HepG2 (cell line): ENCODE measurements around the gene CNTN5. TPM values are rescaled to one million over a fixed set of nuclear protein-coding genes. Genes with fewer than 3 reads are reported as not detected.

Experiments
- ATAC-seq: fragments of 200-7000 bp; cut with Tn5 transposase; 3 replicates; pipeline ENCODE4 v1.9.1; 2020; ENCODE audit warnings: mild to moderate bottlenecking, moderate library complexity
- BruUV-seq: library from RNA; stranded (reverse); fragments of 400-500 nt; replicated peaks from 2 replicates; lab custom pipeline; 2021; lab: Mats Ljungman, UMichigan
- CTCF ChIA-PET: fragments of 300-600 bp; formaldehyde crosslinking; extraction: SDS; loops from one replicate; lab custom pipeline; 2021; ENCODE audit warnings: low total read pairs, inconsistent platforms, low intra/inter-chr PET ratio; lab: Yijun Ruan, JAX
- POLR2A ChIA-PET: fragments of 350-600 bp; sonication (Branson Sonifier 250); formaldehyde crosslinking; loops from one replicate; lab custom pipeline; 2020; ENCODE audit warnings: antibody characterized with exemption, inconsistent platforms; lab: Yijun Ruan, JAX
- DNase-seq: peaks from one replicate; pipeline ENCODE4 v3.0.0-alpha.2; 2015; ENCODE audit warnings: low spot score
- FAIRE-seq: peaks from 3 replicates; lab custom pipeline; 2011; peaks lifted over from hg19 to GRCh38; lab: Jason Lieb, UNC
- H2AFZ ChIP-seq: one replicate; pipeline ENCODE4 v1.6.1; 2011; ENCODE audit warnings: low read length, inconsistent platforms
- H3K27ac ChIP-seq: fragments of 300-600 bp; 3 replicates; pipeline ENCODE4 v1.8.0; 2011; ENCODE audit warnings: mixed run types, mild to moderate bottlenecking, mixed read lengths, low read length, inconsistent platforms; ENCODE audit not compliant: insufficient read depth; ENCODE audit errors: extremely low read length
- H3K27me3 ChIP-seq, 2 experiments: fragments of 200-600 bp in 1 of 2; 2 replicates in 1 of 2; 3 replicates in 1 of 2; pipeline versions ENCODE4 v1.6.0 to v1.8.0; 2011; ENCODE audit warnings: low read length in 2 of 2, mild to moderate bottlenecking in 2 of 2, moderate library complexity in 2 of 2, inconsistent platforms in 1 of 2; ENCODE audit not compliant: insufficient read depth in 2 of 2, control insufficient read depth in 1 of 2
- H3K36me3 ChIP-seq, 2 experiments: fragments of 200-600 bp in 1 of 2; replicated peaks in 1 of 2; 2 replicates in 1 of 2; 3 replicates in 1 of 2; pipeline versions ENCODE4 v1.5.1 to v1.8.0; 2011; ENCODE audit warnings: low read length in 2 of 2, inconsistent platforms in 1 of 2; ENCODE audit not compliant: insufficient read depth in 2 of 2, control insufficient read depth in 1 of 2
- H3K4me1 ChIP-seq: 2 replicates; pipeline ENCODE4 v1.5.1; 2012; ENCODE audit warnings: low read length, inconsistent platforms; ENCODE audit not compliant: insufficient read depth
- H3K4me2 ChIP-seq: 2 replicates; pipeline ENCODE4 v1.6.0; 2011; ENCODE audit warnings: low read depth, low read length, inconsistent platforms
- H3K4me3 ChIP-seq, 3 experiments: fragments of 200-600 bp in 1 of 3; sonication (generic), shearing (Covaris generic) in 1 of 3; replicated peaks in 1 of 3; 2 replicates each; pipeline ENCODE4 v1.5.1; 2011 to 2016; ENCODE audit warnings: low read length in 3 of 3, inconsistent platforms in 2 of 3, low read depth in 2 of 3, mild to moderate bottlenecking in 2 of 3, control low read depth in 1 of 3, mixed read lengths in 1 of 3; ENCODE audit not compliant: insufficient read depth in 1 of 3
- H3K79me2 ChIP-seq: one replicate; pipeline ENCODE4 v1.6.1; 2011; ENCODE audit warnings: low read length, inconsistent platforms; ENCODE audit not compliant: insufficient read depth
- H3K9ac ChIP-seq: 2 replicates; pipeline ENCODE4 v1.6.0; 2011; ENCODE audit warnings: mild to moderate bottlenecking, low read depth, low read length, inconsistent platforms; ENCODE audit not compliant: insufficient read depth
- H3K9me3 ChIP-seq: 2 replicates; pipeline ENCODE4 v1.5.1; 2012; ENCODE audit warnings: mild to moderate bottlenecking, low read length
- H4K20me1 ChIP-seq: 2 replicates; pipeline ENCODE4 v1.6.0; 2011; ENCODE audit warnings: inconsistent platforms, mild to moderate bottlenecking, low read length, moderate library complexity; ENCODE audit not compliant: insufficient read depth
- DMAP1 ChIP-seq: IDR thresholded peaks from 2 replicates; pipeline ENCODE4 v1.6.1; 2016
- GTF2F1 ChIP-seq: fragments of 150-350 bp; IDR thresholded peaks from 2 replicates; pipeline ENCODE4 v1.6.1; 2014; ENCODE audit warnings: low read length
- NFIC ChIP-seq: IDR thresholded peaks from 2 replicates; pipeline ENCODE4 v1.6.1; 2012; ENCODE audit warnings: mild to moderate bottlenecking, low read length, inconsistent platforms
- ZNF616 ChIP-seq: sonication (generic); formaldehyde crosslinking; IDR thresholded peaks from 2 replicates; pipeline ENCODE4 v1.5.0; 2020; ENCODE audit warnings: low read depth, mild to moderate bottlenecking, missing genetic modification reagents
- WGBS: methylation state at CpG from one replicate; pipeline ENCODE4 v1.1.6; 2017; ENCODE audit warnings: low lambda C conversion rate; 5-methylcytosine and 5-hydroxymethylcytosine counted together
- in situ Hi-C: cut with HindIII; loops from 2 replicates; pipeline ENCODE4 v1.10.0; 2017; ENCODE audit warnings: low pct_unique_long_range_greater_than_20kb; ENCODE audit not compliant: extremely low pct_ligation_motif_present
- intact Hi-C: fragments of 100-400 bp; cut with micrococcal nuclease; formaldehyde crosslinking; loops from one replicate; pipeline ENCODE4 v1.10.0; 2022; ENCODE audit not compliant: unreplicated experiment
- polyA plus RNA-seq, 8 experiments: library from polyadenylated mRNA; depleted of rRNA in 3 of 8; stranded (reverse) in 7 of 8; unstranded in 1 of 8; fragments of >200 nt; fragmentation: Illumina TruSeq in 4 of 8; extraction: Trizol in 4 of 8; gene quantifications; 2 replicates each; pipeline versions ENCODE4 v1.2.1 to v1.2.3, GENCODE V29; 2011 to 2016; ENCODE audit warnings: low read depth in 4 of 8, missing spikeins in 1 of 8, mixed read lengths in 1 of 8; ENCODE audit not compliant: insufficient read depth in 1 of 8
- total RNA-seq, 5 experiments: library from RNA; depleted of rRNA; stranded (reverse); fragments of >200 nt; fragmentation: Illumina TruSeq; extraction: Trizol; gene quantifications; 2 replicates each; pipeline ENCODE4 v1.2.3, GENCODE V29; 2016; ENCODE audit warnings: low read depth in 1 of 5
- TF ChIP-seq, protein P1 (sequence below): sonication (generic); formaldehyde crosslinking; IDR thresholded peaks from 2 replicates; pipeline ENCODE4; 2020; ENCODE audit warnings: missing genetic modification reagents, mild to moderate bottlenecking, borderline replicate concordance
- TF ChIP-seq, protein P2 (sequence below): sonication (generic); formaldehyde crosslinking; IDR thresholded peaks from 2 replicates; pipeline ENCODE4 v1.4.0; 2020; ENCODE audit warnings: low read depth, mild to moderate bottlenecking, missing genetic modification reagents

The CNTN5 gene
- total and polyA plus RNA-seq, 2 of the 13 experiments (the other 11 are each of a cell fraction or from before 2014, with no cell fraction given), result not detected

DNA sequence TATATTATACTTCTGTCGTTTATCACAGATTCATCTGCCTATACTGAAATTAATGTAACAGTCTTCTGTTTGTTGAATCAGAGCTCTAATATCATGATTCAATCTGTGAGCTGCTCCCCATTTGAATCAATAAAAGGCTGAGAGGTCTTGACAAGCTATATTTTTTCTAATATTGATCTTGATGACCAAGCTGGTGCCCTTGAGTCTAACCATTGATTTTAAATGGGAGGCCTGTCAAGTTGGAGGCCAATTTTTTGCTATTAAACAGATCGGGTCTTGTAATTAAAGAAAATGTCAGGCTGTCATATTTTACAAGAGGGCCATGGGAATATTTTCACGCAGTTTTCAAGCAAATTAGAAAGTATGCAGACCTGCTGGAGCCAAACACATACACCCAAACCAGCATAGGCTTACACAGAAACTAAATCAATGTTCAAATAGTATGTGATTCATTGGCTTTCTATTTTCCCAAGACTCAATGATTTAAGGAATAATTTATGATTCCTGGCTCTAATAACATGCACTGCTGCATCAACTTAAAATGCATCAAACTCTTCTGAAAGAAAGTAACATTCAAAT, 286.9 kb downstream of the CNTN5 start:
- POLR2A ChIA-PET, result no interaction called here
- Histone ChIP-seq H3K4me3 (no peak overlapping the region), H3K79me2 (no peaks in the 10 kb centered on the region), H3K27ac (no peak overlapping the region), H3K9me3 (no peaks in the 10 kb centered on the region)
- FAIRE-seq (no peak), ATAC-seq (no peak)
- TF ChIP-seq NFIC (no peak), GTF2F1 (no peak), ZNF616 (no peak), DMAP1 (no peak)
- TF ChIP-seq, protein P1, sequence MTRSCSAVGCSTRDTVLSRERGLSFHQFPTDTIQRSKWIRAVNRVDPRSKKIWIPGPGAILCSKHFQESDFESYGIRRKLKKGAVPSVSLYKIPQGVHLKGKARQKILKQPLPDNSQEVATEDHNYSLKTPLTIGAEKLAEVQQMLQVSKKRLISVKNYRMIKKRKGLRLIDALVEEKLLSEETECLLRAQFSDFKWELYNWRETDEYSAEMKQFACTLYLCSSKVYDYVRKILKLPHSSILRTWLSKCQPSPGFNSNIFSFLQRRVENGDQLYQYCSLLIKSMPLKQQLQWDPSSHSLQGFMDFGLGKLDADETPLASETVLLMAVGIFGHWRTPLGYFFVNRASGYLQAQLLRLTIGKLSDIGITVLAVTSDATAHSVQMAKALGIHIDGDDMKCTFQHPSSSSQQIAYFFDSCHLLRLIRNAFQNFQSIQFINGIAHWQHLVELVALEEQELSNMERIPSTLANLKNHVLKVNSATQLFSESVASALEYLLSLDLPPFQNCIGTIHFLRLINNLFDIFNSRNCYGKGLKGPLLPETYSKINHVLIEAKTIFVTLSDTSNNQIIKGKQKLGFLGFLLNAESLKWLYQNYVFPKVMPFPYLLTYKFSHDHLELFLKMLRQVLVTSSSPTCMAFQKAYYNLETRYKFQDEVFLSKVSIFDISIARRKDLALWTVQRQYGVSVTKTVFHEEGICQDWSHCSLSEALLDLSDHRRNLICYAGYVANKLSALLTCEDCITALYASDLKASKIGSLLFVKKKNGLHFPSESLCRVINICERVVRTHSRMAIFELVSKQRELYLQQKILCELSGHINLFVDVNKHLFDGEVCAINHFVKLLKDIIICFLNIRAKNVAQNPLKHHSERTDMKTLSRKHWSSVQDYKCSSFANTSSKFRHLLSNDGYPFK (CRISPR knock-in tag), result no peak
- TF ChIP-seq, protein P2, sequence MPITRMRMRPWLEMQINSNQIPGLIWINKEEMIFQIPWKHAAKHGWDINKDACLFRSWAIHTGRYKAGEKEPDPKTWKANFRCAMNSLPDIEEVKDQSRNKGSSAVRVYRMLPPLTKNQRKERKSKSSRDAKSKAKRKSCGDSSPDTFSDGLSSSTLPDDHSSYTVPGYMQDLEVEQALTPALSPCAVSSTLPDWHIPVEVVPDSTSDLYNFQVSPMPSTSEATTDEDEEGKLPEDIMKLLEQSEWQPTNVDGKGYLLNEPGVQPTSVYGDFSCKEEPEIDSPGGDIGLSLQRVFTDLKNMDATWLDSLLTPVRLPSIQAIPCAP (CRISPR knock-in tag), result no peak
- TF ChIP-seq, all 625 proteins: peak for 0
- no peak overlapping the region for H2AFZ ChIP-seq
- H3K4me2 ChIP-seq, result no peak overlapping the region
- no peaks in the 10 kb centered on the region for H3K4me1 ChIP-seq
- H4K20me1 ChIP-seq, result no peaks in the 10 kb centered on the region
- no peak for DNase-seq
- BruUV-seq, result no TSS peak
- intact Hi-C loops (no loop called here), in situ Hi-C loops (no loop called here)
- H3K9ac ChIP-seq, result no peak overlapping the region
- 0% methylated on average over 3 of the region's 3 CpGs for WGBS
- H3K27me3 ChIP-seq, result no peaks in the 10 kb centered on the region
- H3K36me3 ChIP-seq, result no peaks in the 10 kb centered on the region
- CTCF ChIA-PET, result no interaction called here
